Bronchial epithelial cell (primary cell): Measurements from ENCODE around the gene RBMX2. TPM values are rescaled to one million over a fixed set of nuclear protein-coding genes. Genes with fewer than 3 reads are reported as not detected.
"Not testable (repeated sequence)": the region's sequence is repeated elsewhere in the genome, so short reads cannot be mapped to it uniquely, and the experiment has no call there.

Source experiments
- DNase-seq: peaks from one replicate; pipeline ENCODE4 v3.0.0-alpha.2; 2010; ENCODE audit warnings: low read depth
- FAIRE-seq: peaks from 2 replicates; lab custom pipeline; 2011; peaks lifted over from hg19 to GRCh38; lab: Jason Lieb, UNC
- H3K27me3 ChIP-seq: 2 replicates; pipeline ENCODE4 v1.5.1; 2011; ENCODE audit warnings: low read length; ENCODE audit not compliant: control insufficient read depth, insufficient read depth
- H3K36me3 ChIP-seq: 2 replicates; pipeline ENCODE4 v1.5.1; 2011; ENCODE audit warnings: low read length; ENCODE audit not compliant: control insufficient read depth, insufficient read depth
- H3K4me3 ChIP-seq: 2 replicates; pipeline ENCODE4 v1.5.1; 2011; ENCODE audit warnings: mild to moderate bottlenecking, low read depth, low read length, control low read depth
- CTCF ChIP-seq: IDR thresholded peaks from 2 replicates; pipeline ENCODE4 v1.5.1; 2011; ENCODE audit warnings: mild to moderate bottlenecking, moderate library complexity, low read length, control low read depth, inconsistent platforms; ENCODE audit not compliant: insufficient read depth, severe bottlenecking
- total RNA-seq: library from RNA; depleted of rRNA; stranded (reverse); fragments of >200 nt; gene quantifications from 2 replicates; pipeline ENCODE4 v1.2.1, GENCODE V29; 2014

Gene RBMX2
- 27.1 TPM in 2 replicates for total RNA-seq

GRCh38 chrX:130401415-130402207 is at the start of gene RBMX2:
Gene RBMX2 (plus strand): TSS chrX:130401987. CDS start chrX:130402033, 46 bp downstream.
- H3K36me3 ChIP-seq, result peaks cover 1% of the 10 kb centered on the region
- H3K27me3 ChIP-seq, result no peaks in the 10 kb centered on the region
- DNase-seq (peak; percentile 57), FAIRE-seq (no peak)
- TF ChIP-seq CTCF, result no peak
- peak within 1 kb of the TSS; percentile 70 for H3K4me3 ChIP-seq

DNA sequence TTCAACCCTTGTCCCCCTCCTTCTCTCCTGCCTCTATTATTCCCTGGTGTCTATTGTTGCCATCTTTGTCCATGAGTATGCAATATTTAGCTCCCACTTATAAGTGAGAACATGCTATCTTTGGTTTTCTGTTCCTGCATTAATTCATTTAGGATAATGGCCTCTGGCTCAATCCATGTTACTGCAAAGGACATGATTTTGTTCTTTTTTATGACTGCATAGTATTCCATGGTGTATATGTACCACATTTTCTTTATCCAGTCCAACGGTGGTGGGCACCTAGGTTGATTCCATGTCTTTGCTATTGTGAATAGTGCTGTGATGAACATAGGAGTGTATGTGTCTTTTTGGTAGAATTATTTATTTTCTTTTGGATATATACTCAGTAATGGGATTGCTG is 49.7 kb upstream of the RBMX2 start:
- H3K27me3 ChIP-seq, H3K4me3 ChIP-seq, H3K36me3 ChIP-seq, DNase-seq, FAIRE-seq: not testable (repeated sequence)

- no peak for TF ChIP-seq CTCF
- DNase-seq (no peak), FAIRE-seq (no peak)
- H3K4me3 ChIP-seq, result no peak overlapping the region
- no peaks in the 10 kb centered on the region for H3K27me3 ChIP-seq
- H3K36me3 ChIP-seq, result no peaks in the 10 kb centered on the region
These were observed 25.7 kb upstream of the RBMX2 start for GRCh38 chrX:130376077-130376476.

GRCh38 chrX:130378024-130378669 is 23.6 kb upstream of the RBMX2 start:
- Histone ChIP-seq H3K27me3 (no peaks in the 10 kb centered on the region), H3K36me3 (no peaks in the 10 kb centered on the region), H3K4me3 (no peak overlapping the region)
- TF ChIP-seq CTCF, result no peak
- DNase-seq (no peak), FAIRE-seq (no peak)

GRCh38 chrX:130385520-130385919 is 16.3 kb upstream of the RBMX2 start, which contains the start of gene GPR119:
Gene GPR119 (minus strand): TSS chrX:130385674. CDS start chrX:130385447, 227 bp downstream.
- Histone ChIP-seq H3K27me3 (no peaks in the 10 kb centered on the region), H3K36me3 (no peaks in the 10 kb centered on the region), H3K4me3 (no peak within 1 kb of the TSS)
- no peak for TF ChIP-seq CTCF
- FAIRE-seq, result no peak
- DNase-seq, result no peak

GRCh38 chrX:130386408-130386808 is 15.4 kb upstream of the RBMX2 start:
- no peaks in the 10 kb centered on the region for H3K27me3 ChIP-seq
- DNase-seq (no peak), FAIRE-seq (no peak)
- no peak for TF ChIP-seq CTCF
- no peak overlapping the region for H3K4me3 ChIP-seq
- no peaks in the 10 kb centered on the region for H3K36me3 ChIP-seq
